ENCODE data around the gene TBC1D1.

DNA sequence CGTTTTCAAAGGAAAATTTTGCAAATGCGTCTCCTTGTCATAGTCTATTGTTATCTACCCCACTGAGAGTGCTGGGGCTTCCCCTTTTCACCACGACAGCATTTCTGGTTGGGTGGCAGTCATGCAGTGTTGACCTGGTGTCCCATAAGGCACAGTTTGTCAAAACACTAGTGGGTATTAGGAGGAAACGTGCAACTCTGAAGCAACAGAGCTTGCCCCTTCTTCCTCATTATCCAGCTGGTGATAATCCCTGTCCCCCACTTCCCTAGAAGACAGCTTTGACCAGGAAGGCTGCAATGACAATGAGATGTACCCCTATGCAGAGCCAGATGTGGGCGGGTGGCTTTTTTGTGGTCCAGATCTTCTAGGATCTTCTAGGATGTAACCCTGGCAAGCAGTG lies 1.8 kb downstream of the TBC1D1 start:
- TF ChIP-seq, protein P1, sequence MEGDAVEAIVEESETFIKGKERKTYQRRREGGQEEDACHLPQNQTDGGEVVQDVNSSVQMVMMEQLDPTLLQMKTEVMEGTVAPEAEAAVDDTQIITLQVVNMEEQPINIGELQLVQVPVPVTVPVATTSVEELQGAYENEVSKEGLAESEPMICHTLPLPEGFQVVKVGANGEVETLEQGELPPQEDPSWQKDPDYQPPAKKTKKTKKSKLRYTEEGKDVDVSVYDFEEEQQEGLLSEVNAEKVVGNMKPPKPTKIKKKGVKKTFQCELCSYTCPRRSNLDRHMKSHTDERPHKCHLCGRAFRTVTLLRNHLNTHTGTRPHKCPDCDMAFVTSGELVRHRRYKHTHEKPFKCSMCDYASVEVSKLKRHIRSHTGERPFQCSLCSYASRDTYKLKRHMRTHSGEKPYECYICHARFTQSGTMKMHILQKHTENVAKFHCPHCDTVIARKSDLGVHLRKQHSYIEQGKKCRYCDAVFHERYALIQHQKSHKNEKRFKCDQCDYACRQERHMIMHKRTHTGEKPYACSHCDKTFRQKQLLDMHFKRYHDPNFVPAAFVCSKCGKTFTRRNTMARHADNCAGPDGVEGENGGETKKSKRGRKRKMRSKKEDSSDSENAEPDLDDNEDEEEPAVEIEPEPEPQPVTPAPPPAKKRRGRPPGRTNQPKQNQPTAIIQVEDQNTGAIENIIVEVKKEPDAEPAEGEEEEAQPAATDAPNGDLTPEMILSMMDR (IDR thresholded peaks at IDR 0.05 in 4 of 5, conservative IDR thresholded peaks at IDR 0.05 in 1 of 5), result no peak
- no peak for TF ChIP-seq POLR2A (IDR thresholded peaks at IDR 0.05)
